HPDE6-E6E7 (cell line): Measurements from ENCODE around the gene PCDHGA9.
"Not testable (repeated sequence)": the region's sequence is repeated elsewhere in the genome, so short reads cannot be mapped to it uniquely, and the experiment has no call there.

Experiments used
- DNase-seq: peaks from one replicate; pipeline ENCODE4 v3.0.0; 2011; ENCODE audit warnings: missing footprints; ENCODE audit errors: extremely low spot score

Gene PCDHGA9

DNA sequence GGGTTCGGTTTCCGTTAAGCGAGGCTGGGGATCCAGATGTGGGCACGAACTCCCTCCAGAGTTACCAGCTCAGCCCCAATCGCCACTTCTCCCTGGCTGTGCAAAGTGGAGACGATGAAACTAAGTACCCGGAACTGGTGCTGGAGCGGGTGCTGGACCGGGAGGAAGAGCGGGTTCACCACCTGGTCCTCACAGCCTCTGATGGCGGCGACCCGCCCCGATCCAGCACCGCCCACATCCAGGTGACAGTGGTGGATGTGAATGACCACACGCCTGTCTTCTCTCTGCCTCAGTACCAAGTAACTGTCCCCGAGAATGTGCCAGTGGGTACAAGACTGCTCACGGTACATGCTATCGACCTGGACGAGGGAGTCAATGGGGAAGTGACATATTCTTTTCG, 19.2 kb upstream of the PCDHGA9 start:
- DNase-seq: no peak

DNA sequence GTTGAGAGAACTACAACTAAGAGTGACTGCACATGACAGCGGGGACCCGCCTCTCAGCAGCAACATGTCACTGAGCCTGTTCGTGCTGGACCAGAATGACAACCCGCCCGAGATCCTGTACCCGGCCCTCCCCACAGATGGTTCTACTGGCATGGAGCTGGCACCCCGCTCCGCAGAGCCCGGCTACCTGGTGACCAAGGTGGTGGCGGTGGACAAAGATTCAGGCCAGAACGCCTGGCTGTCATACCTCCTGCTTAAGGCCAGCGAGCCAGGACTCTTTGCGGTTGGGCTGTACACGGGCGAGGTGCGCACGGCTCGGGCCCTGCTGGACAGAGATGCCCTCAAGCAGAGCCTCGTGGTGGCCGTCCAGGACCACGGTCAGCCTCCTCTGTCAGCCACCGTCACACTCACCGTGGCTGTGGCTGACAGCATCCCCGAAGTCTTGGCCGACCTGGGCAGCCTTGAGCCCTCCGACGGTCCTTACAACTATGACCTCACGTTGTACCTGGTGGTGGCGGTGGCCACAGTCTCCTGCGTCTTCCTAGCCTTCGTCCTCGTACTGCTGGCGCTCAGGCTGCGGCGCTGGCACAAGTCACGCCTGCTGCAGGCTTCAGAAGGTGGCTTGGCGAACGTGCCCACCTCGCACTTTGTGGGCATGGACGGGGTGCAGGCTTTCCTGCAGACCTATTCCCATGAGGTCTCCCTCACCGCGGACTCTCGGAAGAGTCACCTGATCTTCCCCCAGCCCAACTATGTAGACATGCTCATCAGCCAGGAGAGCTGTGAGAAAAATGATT, 17.9 kb upstream of the PCDHGA9 start:
- no peak for DNase-seq

DNA sequence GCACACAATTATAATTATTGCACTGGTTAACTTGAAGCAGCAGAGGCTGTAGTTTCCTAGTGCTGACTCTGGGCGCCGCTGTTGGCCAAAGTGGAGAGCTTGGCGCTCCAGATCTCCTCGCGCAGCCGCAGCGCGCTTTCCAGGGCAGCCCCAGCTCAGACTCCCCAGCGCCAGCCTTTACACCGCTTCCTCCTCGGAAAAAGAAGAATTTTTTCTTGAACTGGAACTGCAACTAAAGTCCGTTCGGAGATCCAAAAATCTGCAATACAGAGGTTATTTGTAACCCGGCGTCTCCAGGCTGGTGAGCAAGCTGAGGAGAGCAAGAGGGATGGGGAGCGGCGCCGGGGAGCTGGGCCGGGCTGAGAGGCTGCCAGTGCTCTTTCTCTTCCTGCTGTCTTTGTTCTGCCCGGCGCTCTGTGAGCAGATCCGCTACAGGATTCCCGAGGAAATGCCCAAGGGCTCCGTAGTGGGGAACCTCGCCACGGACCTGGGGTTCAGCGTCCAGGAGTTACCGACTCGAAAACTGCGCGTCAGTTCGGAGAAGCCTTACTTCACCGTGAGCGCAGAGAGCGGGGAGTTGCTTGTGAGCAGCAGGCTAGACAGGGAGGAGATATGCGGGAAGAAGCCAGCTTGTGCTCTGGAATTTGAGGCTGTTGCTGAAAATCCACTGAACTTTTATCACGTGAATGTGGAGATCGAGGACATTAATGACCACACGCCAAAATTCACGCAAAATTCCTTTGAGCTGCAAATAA, 14.8 kb upstream of the PCDHGA9 start, which contains the start of gene PCDHGB4:
Gene PCDHGB4 (plus strand): TSS at position 142 of the 755 bp plus-strand sequence. CDS start 187 bp downstream, at position 329.
- DNase-seq: not testable (repeated sequence)

DNA sequence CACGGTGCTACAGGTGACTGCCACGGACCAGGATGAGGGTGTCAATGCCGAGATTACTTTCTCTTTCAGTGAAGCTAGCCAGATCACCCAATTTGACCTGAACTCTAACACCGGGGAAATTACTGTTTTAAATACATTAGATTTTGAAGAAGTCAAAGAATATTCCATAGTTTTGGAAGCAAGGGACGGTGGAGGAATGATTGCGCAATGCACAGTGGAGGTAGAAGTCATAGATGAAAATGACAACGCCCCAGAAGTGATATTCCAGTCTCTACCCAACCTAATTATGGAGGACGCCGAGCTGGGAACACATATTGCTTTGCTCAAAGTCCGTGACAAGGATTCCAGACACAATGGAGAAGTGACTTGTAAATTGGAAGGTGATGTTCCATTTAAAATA, 13.9 kb upstream of the PCDHGA9 start:
- DNase-seq: no peak

DNA sequence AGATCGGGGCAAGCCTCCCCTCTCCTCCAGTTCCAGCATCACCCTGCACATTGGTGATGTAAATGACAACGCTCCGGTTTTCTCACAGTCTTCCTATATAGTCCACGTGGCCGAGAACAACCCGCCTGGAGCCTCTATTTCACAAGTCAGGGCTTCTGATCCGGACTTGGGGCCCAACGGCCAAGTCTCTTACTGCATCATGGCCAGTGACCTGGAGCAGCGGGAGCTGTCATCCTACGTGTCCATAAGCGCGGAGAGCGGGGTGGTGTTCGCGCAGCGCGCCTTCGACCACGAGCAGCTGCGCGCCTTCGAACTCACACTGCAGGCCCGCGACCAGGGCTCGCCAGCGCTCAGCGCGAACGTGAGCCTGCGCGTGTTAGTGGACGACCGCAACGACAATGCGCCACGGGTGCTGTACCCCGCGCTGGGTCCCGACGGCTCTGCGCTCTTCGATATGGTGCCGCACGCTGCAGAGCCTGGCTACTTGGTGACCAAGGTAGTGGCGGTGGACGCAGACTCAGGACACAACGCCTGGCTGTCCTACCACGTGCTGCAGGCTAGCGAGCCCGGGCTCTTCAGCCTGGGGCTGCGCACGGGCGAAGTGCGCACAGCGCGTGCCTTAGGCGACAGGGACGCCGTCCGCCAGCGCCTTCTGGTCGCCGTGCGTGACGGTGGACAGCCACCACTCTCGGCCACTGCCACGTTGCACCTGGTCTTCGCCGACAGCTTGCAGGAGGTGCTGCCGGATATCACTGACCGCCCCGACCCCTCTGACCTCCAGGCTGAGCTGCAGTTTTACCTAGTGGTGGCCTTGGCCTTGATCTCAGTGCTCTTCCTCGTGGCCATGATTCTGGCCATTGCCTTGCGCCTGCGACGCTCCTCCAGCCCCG, 13.2 kb upstream of the PCDHGA9 start:
- no peak for DNase-seq

DNA sequence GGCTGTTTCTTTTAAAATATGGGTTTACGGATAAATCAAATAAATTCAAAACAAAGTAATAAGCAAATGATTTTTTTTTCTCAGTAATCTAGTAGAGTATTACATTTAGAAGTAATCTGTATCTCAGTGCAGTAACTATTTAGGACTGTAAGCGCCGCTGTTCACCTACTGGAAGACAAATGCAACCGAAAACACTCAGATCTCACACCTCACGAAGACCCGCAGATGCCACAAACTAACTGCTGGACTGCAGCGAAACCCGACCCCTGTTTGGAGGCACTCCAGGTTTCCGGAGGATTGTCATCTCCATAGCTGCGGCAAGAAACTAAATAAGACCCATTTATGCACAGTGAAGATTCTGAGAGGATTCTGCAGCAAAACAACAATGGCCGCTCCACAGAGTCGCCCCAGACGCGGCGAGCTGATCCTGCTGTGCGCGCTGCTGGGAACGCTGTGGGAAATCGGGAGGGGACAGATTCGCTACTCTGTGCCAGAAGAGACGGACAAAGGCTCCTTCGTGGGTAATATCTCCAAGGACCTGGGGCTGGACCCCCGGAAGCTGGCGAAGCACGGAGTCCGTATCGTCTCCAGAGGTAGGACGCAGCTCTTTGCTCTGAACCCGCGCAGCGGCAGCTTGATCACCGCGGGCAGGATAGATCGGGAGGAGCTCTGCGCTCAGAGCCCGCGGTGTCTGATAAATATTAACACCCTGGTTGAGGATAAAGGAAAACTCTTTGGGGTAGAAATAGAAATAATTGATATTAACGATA, 10.0 kb upstream of the PCDHGA9 start, which contains the start of gene PCDHGA8:
Gene PCDHGA8 (plus strand): TSS at position 205 of the 770 bp plus-strand sequence. CDS start 181 bp downstream, at position 386.
- DNase-seq: no peak

DNA sequence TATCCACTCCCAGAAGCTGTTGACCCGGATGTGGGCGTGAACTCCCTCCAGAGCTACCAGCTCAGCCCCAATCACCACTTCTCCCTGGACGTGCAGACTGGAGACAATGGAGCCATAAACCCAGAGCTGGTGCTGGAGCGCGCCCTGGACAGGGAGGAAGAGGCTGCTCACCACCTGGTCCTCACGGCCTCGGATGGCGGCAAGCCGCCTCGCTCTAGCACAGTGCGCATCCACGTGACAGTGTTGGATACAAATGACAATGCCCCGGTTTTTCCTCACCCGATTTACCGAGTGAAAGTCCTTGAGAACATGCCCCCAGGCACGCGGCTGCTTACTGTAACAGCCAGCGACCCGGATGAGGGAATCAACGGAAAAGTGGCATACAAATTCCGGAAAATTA, 9.3 kb upstream of the PCDHGA9 start:
- no peak for DNase-seq

DNA sequence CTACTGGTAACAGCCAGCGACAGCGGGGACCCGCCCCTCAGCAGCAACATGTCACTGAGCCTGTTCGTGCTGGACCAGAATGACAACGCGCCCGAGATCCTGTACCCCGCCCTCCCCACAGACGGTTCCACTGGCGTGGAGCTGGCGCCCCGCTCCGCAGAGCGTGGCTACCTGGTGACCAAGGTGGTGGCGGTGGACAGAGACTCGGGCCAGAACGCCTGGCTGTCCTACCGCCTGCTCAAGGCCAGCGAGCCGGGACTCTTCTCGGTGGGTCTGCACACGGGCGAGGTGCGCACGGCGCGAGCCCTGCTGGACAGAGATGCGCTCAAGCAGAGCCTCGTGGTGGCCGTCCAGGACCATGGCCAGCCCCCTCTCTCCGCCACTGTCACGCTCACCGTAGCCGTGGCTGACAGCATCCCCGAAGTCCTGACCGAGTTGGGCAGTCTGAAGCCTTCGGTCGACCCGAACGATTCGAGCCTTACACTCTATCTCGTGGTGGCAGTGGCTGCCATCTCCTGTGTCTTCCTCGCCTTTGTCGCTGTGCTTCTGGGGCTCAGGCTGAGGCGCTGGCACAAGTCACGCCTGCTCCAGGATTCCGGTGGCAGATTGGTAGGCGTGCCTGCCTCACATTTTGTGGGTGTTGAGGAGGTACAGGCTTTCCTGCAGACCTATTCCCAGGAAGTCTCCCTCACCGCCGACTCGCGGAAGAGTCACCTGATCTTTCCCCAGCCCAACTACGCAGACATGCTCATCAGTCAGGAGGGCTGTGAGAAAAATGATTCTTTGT, 8.0 kb upstream of the PCDHGA9 start:
- not testable (repeated sequence) for DNase-seq

DNA sequence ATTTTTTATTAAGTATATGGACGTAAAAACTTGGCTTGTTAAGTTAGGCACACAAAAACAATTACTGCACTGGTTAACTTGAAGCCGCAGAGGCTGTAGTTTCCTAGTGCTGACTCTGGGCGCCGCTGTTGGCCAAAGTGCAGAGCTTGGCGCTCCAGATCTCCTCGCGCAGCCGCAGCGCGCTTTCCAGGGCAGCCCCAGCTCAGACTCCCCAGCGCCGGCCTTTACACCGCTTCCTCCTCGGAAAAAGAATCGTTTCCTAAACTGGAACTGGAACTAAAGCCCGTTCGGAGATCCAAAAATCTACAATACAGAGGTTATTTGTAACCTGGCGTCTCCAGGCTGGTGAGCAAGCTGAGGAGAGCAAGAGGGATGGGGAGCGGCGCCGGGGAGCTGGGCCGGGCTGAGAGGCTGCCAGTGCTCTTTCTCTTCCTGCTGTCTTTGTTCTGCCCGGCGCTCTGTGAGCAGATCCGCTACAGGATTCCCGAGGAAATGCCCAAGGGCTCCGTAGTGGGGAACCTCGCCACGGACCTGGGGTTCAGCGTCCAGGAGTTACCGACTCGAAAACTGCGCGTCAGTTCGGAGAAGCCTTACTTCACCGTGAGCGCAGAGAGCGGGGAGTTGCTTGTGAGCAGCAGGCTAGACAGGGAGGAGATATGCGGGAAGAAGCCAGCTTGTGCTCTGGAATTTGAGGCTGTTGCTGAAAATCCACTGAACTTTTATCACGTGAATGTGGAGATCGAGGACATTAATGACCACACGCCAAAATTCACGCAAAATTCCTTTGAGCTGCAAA, 4.6 kb upstream of the PCDHGA9 start, which contains the start of gene PCDHGB5:
Gene PCDHGB5 (plus strand): TSS at position 192 of the 796 bp plus-strand sequence. CDS start 181 bp downstream, at position 373.
- not testable (repeated sequence) for DNase-seq

DNA sequence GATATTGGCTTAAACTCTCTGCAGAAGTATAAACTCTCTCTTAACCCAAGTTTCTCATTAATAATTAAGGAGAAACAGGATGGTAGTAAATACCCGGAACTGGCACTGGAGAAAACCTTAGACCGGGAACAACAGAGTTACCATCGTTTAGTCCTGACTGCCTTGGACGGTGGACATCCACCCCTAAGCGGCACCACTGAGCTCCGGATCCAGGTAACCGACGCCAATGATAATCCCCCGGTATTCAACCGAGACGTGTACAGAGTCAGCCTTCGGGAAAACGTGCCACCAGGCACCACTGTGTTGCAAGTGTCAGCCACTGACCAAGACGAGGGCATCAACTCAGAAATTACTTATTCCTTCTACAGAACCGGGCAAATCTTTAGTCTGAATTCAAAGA, 4.0 kb upstream of the PCDHGA9 start:
- DNase-seq: no peak

DNA sequence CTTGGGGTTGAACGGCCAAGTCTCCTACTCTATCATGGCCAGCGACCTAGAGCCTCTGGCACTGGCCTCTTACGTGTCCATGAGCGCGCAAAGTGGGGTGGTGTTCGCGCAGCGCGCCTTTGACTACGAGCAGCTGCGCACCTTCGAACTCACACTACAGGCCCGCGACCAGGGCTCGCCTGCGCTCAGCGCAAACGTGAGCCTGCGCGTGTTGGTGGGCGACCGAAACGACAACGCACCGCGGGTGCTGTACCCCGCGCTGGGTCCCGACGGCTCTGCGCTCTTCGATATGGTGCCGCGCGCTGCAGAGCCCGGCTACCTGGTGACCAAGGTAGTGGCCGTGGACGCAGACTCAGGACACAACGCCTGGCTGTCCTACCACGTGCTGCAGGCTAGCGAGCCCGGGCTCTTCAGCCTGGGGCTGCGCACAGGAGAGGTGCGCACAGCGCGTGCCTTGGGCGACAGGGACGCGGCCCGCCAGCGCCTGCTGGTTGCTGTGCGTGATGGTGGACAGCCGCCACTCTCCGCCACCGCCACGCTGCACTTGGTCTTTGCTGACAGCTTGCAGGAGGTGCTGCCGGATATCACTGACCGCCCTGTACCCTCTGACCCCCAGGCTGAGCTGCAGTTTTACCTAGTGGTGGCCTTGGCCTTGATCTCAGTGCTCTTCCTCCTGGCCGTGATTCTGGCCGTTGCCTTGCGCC, 2.9 kb upstream of the PCDHGA9 start:
- DNase-seq: no peak

DNA sequence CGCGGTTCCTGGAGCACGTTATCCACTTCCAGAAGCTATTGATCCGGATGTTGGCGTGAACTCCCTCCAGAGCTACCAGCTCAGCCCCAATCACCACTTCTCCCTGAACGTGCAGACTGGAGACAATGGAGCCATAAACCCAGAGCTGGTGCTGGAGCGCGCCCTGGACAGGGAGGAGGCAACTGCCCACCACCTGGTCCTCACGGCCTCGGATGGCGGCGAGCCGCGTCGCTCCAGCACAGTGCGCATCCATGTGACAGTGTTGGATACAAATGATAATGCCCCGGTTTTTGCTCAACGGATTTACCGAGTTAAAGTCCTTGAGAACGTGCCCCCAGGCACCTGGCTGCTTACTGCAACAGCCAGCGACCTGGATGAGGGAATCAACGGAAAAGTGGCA, 809 bp downstream of the PCDHGA9 start:
- no peak for DNase-seq

DNA sequence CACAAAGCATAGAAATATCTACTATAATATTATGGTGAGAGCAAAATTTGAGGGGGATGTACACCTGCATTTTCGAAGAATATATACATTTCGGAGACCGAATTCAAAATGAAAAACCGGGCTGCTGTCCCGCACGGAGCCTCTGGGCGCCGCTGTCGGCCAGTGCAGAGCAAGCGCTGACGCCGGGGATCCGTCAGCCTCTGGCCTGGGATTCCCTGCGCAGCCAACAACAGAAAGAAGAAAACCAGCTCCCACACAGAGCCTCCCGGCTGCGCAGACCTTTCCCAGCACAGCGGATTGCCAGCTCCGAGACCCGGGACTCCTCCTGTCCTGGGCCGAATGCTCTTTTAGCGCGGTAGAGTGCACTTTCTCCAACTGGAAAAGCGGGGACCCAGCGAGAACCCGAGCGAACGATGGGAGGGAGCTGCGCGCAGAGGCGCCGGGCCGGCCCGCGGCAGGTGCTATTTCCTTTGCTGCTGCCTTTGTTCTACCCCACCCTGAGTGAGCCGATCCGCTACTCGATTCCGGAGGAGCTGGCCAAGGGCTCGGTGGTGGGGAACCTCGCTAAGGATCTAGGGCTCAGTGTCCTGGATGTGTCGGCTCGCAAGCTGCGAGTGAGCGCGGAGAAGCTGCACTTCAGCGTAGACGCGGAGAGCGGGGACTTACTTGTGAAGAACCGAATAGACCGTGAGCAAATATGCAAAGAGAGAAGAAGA, 5.4 kb downstream of the PCDHGA9 start, which contains the start of gene PCDHGB6:
Gene PCDHGB6 (plus strand): TSS at position 232 of the 716 bp plus-strand sequence. CDS start 182 bp downstream, at position 414.
- peak; percentile 29 for DNase-seq

DNA sequence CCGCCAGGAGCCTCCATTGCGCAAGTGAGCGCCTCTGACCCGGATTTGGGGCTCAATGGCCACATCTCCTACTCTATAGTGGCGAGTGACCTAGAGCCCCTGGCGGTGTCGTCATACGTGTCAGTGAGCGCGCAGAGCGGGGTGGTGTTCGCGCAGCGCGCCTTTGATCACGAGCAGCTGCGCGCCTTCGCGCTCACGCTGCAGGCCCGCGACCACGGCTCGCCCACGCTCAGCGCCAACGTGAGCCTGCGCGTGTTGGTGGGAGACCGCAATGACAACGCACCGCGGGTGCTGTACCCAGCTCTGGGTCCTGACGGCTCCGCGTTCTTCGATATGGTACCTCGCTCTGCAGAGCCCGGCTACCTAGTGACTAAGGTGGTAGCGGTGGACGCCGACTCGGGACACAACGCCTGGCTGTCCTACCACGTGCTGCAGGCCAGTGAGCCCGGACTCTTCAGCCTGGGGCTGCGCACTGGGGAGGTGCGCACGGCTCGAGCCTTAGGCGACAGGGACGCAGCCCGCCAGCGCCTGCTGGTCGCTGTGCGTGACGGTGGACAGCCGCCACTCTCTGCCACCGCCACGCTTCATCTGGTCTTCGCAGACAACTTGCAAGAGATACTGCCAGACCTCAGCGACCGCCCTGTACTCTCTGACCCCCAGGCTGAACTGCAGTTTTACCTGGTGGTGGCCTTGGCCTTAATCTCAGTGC, 7.2 kb downstream of the PCDHGA9 start:
- no peak for DNase-seq

DNA sequence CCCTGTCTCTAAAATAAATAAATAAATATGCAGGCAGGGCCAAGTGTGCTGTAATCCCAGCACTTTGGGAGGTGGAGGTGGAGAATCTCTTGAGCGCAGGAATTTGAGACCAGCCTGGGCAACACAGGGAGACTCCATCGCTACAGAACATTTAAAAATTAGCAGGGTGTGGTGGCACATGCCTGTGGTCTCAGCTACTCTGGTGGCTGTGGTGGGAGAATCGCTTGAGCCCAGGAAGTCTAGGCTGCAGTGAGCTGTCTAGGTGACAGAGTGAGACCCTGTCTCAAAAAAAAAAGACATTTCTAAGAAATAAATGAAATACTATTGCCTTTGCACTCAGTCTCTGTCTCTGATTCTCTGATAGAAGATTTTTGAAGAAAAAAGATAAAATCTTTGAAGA, 9.0 kb downstream of the PCDHGA9 start:
- DNase-seq: no peak

DNA sequence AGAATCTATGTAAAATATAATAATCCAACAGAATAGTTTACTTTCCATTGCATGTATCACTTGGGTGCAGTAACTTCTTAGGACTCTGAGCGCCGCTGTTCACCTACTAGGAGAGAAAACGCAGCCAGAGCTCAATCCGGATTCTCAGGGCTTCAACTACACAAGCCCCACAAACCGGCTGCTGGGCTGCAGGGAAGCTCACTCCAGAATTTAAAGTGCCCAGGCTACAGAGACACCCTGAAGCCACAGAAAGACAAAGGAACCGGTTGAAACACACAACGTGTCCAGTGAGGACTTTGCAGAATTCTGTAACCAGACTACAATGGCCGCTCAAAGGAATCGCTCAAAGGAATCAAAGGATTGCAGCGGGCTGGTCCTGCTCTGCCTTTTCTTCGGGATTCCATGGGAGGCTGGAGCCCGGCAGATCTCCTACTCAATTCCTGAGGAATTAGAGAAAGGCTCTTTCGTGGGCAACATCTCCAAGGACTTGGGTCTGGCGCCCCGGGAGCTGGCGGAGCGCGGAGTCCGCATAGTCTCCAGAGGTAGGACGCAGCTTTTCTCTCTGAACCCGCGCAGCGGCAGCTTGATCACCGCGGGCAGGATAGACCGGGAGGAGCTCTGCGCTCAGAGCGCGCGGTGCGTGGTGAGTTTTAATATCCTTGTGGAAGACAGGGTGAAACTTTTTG, 10.4 kb downstream of the PCDHGA9 start, which contains the start of gene PCDHGA10:
Gene PCDHGA10 (plus strand): TSS at position 134 of the 686 bp plus-strand sequence. CDS start 189 bp downstream, at position 323.
- DNase-seq: peak; percentile 59
